IPS-18c (cell line): ENCODE measurements around the gene RNF141.

Experiments used
- H3K4me3 ChIP-seq: 2 replicates; pipeline ENCODE4 v1.7.0; 2013; ENCODE audit warnings: low read depth, mild to moderate bottlenecking, low read length, moderate library complexity; ENCODE audit not compliant: insufficient read depth
- H3K9me3 ChIP-seq: one replicate; pipeline ENCODE4 v1.6.1; 2013; ENCODE audit warnings: mild to moderate bottlenecking, low read length, moderate library complexity; ENCODE audit not compliant: control insufficient read depth, insufficient read depth

RNF141 gene, protein sequence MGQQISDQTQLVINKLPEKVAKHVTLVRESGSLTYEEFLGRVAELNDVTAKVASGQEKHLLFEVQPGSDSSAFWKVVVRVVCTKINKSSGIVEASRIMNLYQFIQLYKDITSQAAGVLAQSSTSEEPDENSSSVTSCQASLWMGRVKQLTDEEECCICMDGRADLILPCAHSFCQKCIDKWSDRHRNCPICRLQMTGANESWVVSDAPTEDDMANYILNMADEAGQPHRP

DNA sequence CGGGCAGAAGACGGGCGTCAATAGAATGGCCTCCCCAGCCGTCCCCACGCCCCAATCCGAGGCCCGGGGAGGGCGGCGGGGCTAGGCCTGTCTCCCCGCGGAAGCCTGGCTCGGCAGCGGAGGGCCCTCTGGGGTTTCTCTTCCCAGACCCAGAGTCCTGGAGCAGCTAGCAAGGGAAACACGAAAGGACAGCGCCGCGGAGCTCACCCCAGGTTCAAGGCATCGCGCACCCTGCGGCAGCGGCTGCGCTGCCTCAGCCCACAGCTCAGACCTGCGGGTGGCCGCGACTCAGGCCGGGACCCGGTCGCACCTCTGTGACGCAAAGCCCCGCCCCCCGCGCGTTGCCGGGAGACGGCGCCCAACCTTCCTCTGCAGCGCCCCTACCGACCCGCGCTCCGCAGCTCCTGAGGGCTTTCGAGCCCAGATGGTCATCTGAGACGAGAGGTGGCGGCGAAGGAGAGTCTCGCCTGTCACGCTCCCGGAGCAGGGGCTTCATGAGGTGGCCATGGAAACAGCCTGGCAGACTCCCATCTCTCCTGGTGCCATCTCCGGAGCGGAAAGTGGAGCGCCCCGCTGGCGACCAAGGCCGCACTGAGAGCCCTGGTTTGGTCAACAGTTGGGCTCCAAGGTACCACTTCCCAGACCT lies at the start of gene RNF141:
TSS of gene RNF141 (minus strand) at position 273 of the 646 bp plus-strand sequence. CDS start 7,029 bp downstream, outside the sequence.
- Histone ChIP-seq H3K9me3 (peaks cover 2% of the 10 kb centered on the region), H3K4me3 (peak within 1 kb of the TSS; percentile 86)

DNA sequence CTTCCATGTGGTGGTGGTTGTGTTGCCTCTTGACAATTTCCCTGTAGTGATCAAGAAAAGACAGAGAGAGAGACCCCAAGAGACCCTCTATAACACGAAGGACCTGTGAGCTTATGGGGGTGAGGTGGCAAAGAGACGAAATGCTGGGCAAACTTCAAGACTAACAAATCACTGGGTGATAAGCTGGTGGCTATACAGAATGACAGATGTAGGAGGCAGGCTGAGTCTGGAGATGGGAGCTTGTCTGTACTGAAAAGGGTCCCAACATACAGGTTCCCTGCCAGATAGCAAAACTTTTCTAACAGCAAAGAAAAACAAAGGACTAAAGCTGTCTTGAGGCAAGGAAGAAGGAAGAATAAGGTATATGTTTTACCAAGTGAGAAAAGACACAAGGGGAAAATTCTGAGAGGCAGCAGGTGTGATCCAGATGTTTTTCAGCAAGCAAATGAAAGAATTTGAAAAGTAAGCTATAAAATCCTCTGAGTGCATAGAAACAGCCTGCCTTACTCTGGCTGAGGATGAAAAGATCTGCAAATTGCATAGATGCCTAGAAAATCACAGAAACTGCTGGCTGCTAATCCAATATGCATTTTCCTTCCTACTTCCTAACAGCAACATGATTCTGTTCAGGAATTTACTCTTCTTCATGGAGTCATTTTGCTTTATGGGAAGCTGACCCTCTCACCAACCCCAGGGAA lies 49.4 kb upstream of the RNF141 start:
- Histone ChIP-seq H3K9me3 (peaks cover 3% of the 10 kb centered on the region), H3K4me3 (no peak overlapping the region)

DNA sequence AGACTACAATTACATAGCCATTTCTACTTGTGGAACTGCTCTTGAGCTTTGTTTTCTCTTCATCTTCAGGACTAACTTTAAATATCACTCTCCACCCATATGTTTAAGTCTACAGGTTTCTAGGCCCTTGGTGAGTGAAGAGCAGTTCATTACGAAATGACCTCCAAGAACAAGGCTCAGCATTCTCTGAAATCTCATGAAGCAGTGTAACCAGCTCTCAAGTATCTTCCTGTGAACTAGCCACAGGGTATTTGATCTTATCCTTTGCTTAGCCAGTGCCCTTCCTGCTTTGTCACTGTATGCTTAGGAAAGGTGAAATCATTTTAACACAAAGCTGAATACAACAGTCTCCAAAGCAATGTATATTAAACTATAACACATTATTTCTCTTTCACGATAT lies 47.9 kb upstream of the RNF141 start:
- Histone ChIP-seq H3K4me3 (no peak overlapping the region), H3K9me3 (peaks cover 3% of the 10 kb centered on the region)

DNA sequence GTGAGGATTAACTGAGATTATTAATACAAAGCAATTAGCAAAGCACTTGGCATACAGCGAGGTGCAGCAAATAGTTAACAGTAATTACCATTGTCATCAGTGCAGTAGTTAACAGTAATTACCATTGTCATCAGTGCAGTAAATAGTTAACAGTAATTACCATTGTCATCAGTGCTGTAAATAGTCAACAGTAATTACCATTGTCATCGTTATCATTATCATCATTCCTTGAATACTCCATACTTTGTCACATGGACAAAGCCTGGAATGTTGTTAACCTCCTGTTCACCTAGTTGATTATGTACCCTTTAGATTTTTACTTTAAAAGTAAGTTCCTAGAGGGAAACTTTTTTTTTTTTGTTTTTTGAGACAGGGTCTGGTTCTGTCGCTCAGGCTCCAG lies 47.0 kb upstream of the RNF141 start:
- Histone ChIP-seq H3K9me3 (peaks cover 3% of the 10 kb centered on the region), H3K4me3 (no peak overlapping the region)

DNA sequence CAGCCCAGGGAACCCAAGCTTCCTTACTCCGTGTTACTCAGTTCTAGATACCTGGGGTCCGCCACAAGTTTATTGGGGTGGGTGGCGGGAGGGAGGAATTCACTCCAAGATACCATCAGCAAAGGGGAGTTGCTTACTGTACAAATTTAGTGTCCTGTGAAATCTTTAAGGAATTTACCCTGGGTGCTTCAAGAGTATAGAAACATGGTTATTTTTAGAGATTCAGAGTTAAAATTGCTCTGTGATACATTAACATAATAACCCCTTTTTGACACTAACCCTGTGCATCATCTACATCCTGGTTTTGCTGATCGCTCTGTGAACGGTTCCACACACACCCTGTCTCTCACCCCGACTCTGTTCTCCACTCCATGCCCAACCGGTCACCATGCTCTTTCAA lies 46.4 kb upstream of the RNF141 start:
- Histone ChIP-seq H3K4me3 (no peak overlapping the region), H3K9me3 (peaks cover 3% of the 10 kb centered on the region)

DNA sequence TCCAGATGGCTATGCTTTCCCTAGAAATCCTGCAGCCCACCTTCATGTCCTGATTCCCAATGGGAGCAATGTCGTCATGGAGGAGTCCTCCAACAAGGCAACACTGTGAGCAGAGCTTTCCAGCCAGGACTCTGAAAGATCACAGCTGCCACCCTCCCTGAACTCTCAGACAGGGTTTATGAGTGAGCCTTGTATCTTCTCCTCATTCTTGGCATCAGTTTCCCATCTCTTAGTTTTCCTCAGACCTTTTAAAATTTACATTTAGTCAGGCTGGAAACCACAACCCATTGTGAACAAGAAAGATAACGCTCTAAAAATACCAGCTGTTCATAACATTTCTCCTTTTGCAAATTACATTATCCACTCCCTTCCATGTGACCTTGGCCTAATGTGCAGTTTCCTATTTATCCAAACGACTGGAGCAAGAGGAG lies 43.1 kb upstream of the RNF141 start:
- no peak overlapping the region for H3K4me3 ChIP-seq
- no peaks in the 10 kb centered on the region for H3K9me3 ChIP-seq

DNA sequence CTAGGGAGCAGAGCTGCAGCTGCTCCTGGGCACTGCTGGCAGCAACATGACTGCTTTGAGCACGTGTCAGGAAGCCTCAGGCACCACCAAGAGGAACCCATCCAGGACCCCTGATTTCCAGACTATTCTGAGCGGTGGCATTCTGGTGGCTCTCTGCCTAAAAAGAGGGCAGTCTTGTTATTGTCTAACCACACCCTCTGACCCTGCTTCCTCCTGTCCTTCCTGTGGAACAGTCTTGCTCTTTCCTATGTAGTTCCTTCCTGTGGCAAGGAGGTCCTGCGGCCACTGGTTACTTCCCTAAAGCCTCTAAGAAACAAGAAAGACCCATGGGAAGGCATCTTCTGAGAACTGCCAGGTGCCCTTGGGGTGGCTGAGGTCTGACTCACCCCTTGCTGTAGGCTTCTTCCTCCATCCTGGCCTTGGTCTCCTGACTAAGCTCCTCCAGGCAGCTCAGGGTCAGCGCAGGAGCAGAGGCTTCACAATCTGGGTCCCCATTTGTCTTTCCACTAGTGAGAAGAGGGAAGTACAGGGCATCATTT lies 40.6 kb upstream of the RNF141 start:
- Histone ChIP-seq H3K9me3 (peaks cover 1% of the 10 kb centered on the region), H3K4me3 (no peak overlapping the region)

DNA sequence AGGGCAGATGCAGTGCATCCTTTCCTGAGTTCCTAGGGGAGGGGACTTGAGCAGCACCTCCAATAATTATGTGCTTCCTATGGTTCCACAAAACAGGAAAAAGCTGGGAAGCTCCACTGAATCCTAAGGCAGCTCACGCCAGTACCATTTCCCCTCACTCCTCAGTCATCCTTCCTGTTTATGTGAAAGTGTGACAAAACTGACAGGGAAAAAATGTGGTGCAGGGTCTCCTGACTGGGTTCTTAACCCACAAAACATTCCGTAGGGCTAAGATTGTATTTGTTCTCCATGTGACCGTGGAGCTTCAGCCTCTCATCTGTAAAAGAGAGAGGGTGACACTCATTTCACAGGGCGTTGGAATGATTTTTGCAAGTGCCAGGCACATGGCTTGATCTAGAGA lies 39.6 kb upstream of the RNF141 start:
- Histone ChIP-seq H3K9me3 (peaks cover 2% of the 10 kb centered on the region), H3K4me3 (no peak overlapping the region)

DNA sequence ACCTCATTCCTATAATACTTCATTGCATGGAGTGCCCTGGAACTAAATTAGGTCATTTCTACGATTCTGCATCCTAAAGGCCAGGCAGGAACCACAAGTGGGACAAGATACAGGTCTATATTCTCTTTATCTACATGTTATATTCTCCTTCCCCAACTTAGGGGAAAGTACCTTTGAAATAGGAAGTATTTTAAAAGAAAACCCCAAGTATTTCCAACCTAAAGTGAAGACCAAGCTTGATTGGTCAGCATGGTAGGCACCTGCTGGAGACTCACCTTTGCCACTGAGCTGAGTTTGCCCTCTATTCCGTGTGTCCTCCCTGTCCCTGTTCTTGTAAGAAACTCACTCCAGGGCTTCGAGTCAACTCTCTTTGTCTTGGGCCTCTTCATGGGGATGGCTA lies 38.7 kb upstream of the RNF141 start:
- Histone ChIP-seq H3K9me3 (peaks cover 2% of the 10 kb centered on the region), H3K4me3 (no peak overlapping the region)

DNA sequence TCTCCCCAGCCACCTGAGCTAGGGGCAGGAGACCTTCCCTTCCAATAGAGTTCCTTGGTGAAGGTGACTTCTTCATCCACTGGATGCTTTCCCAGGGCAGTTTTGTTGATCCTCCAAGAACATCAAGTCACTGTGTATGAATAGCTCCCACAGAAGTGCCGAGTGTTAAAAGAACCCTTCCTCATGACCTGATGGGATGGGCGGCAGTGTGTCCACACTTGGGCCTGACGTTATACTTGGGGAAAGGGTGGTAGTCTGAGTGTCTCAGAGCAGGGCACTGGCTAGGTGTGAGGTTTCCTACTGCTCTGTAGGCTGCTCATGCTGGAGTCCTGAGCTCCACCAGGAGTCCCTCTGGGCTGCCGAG lies 35.0 kb upstream of the RNF141 start:
- Histone ChIP-seq H3K9me3 (peaks cover 2% of the 10 kb centered on the region), H3K4me3 (no peak overlapping the region)

DNA sequence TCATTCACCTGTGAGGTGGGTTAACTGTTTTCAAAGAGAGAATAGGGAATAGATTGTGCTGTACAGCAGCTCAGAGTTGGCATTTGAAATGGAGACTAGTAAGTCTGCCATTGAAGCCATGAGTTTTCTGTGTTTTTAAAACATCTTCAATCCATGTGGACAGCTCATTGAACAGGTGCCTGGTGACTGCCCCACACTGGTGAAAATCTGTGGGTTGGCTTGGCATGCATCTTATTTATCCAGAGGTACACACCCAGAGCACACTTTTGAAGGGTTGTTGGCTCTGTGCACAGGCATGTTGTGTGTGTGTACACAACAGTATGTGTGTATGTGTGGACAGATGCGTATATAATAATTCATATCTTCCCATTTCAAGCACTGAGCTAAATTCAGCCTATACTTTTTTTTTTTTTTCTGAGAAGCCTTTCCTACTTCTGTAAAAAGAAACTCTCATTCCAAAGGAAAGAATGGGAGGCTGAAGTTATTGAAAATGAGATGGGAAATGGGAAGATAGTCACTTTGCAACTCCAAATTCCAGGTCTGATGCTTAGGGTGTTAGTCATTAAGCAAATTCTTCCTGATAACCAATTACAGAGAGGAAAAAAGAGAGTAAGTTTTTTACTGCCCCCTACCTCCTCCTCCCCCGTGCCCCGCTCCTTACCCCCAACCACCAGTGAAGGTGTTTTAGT lies 34.5 kb upstream of the RNF141 start:
- Histone ChIP-seq H3K4me3 (no peak overlapping the region), H3K9me3 (peaks cover 2% of the 10 kb centered on the region)

DNA sequence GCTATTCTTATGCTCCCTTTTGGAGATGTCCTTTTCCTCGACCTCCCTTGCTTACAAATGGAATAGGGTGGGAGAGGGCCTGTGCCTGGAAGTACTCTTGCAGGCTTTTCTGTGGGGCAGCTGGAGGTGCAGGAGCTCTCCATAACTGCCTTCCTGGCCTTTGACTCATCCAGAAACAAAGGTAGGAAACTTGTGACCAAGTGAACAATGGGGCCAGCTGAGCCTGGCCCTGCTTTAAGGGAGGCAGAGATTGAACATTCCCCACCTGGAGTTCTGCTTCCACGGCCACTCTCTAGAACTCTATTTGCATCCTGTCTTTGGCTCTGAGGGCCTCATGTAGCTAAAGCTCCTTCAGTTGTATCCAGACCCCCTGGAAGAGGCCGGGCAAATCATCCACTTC lies 32.6 kb upstream of the RNF141 start:
- H3K9me3 ChIP-seq: peaks cover 2% of the 10 kb centered on the region
- H3K4me3 ChIP-seq: no peak overlapping the region

DNA sequence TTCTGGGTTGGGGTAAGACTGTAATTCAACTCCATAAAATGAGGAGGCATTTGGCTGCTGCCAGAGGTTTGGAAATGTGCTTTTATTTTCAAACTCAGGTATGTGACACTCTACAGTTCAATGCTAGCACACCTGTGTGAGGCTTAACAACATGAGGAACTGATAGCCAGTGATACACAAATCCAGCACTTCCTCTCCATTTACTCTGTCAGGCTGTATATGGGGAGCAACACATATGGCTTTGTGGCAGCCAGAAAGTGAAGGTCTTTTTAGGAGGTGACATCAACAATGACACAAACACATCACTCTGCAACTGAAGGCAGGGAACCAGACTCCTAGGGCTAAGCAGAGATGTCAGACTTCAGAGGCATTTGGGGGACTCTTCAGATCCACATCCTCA lies 32.0 kb upstream of the RNF141 start:
- no peak overlapping the region for H3K4me3 ChIP-seq
- peaks cover 2% of the 10 kb centered on the region for H3K9me3 ChIP-seq

DNA sequence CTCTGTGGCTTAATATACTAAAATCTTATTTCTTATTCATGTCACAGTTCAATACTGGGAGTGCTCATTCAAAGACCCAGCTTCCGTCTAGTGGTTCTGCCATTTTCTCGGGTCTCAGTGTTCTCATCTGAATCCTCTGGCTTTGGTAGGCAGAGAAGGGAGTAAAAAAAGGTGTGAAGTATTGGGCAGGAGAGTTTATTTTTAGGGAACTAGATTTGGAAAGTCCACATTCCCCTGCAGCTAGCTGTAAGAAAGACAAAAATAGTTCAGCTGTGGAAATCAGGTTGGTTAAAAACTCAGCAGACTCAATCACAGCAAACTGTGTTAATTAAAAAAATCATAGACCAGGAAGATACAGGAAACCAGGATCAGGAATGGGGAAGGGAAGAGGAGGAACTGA lies 31.5 kb upstream of the RNF141 start:
- peaks cover 2% of the 10 kb centered on the region for H3K9me3 ChIP-seq
- no peak overlapping the region for H3K4me3 ChIP-seq

DNA sequence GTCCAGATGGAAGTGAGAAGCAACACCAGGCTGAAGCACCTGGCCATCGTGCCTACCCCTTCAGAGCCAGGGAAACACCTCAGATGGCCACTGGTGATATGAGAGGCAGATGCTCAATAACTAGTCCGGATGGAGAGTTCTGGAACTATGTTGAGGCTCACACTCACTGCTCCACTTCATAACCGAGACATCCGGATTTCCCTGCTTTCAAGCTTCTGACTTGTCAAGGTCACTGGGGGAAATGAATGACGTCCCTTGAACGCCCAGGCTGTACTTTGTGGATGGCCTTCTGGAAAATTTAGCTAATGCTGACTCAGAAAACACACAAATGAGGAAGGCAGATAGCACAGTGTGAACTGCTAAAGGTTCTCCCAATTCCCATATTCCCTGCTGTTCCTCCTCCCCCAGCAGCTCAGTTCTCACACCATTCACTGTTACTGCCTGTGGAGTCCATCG lies 27.5 kb upstream of the RNF141 start, which contains the start of gene LYVE1:
TSS of gene LYVE1 (minus strand) at position 180 of the 456 bp plus-strand sequence. CDS start at position 47, 133 bp downstream.
- no peaks in the 10 kb centered on the region for H3K9me3 ChIP-seq

DNA sequence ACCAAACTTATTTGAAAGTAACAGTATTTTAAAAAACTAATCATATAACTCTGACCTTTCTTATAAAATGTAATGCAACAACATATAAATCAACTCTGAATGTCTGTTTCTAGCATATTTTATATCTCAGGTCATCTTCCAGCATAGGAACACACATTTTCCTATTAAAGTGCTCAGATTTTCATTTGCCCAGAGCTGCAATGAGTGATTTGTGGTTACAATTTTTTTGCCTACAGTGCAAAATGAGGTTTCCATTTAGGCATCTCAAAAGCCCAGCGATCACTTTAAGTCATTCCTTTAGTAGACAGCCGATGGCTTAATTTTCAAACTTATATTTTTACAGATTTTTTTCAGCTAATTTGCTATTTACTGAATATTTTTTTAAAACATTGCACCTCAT lies 26.5 kb upstream of the RNF141 start:
- no peak overlapping the region for H3K4me3 ChIP-seq
- H3K9me3 ChIP-seq: no peaks in the 10 kb centered on the region

More for the DNA sequence above, 27.5 kb upstream of the RNF141 start, which contains the start of gene LYVE1:
- H3K4me3 ChIP-seq: no peak within 1 kb of the TSS

DNA sequence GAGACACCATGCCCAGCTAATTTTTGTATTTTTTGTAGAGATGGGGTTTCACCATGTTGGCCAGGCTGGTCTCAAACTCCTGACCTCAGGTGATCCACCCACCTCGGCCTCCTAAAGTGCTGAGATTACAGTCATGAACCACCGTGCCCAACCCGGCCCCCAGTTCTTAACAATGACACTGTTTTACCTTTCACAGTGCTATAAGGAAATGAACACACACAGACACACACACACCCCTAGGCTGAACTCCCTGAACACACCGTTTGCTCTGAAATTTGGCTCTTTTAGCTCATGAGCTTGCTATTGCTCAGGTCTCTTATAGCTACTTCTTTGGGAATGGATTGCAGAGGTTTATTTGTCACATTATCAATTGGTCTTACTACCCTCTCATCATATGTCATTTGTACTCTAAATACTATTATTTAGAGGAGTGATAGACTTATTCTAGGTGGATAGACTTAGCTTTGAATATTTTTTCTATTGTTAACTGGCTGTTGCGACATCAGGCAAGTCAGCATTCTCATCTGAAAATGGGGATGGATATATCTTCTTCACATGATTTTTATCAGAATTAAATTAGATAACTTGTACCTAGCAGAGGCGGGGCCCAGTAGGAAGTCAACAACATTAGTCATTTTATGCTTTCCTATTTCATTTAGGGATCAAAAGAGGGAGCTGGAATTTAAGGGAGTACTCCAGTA lies 25.4 kb upstream of the RNF141 start:
- no peak overlapping the region for H3K4me3 ChIP-seq
- H3K9me3 ChIP-seq: no peaks in the 10 kb centered on the region
